Esophagus squamous epithelium (tissue), 5 donors: ENCODE data around the gene LIN7B. TPM values are rescaled to one million over a fixed set of nuclear protein-coding genes. Genes with fewer than 3 reads are reported as not detected.

ENCODE experiments used
- DNase-seq: peaks from one replicate; lab custom pipeline; 2025; lab: John Stamatoyannopoulos, UW
- H3K27ac ChIP-seq, 4 donors: fragments of 200-600 bp; sonication (generic); one replicate each; pipeline ENCODE4 v1.5.1; 2016 to 2019; ENCODE audit warnings: mild to moderate bottlenecking in 1 of 4
- H3K27me3 ChIP-seq, 4 donors: fragments of 200-600 bp; sonication (generic); 1 replicate in 3 of 4; 2 replicates in 1 of 4; pipeline versions ENCODE4 v1.5.1 to v1.6.0; 2017 to 2021; ENCODE audit warnings: antibody characterized with exemption in 1 of 4
- H3K36me3 ChIP-seq, 3 donors: fragments of 200-600 bp; sonication (generic); one replicate each; pipeline ENCODE4 v1.5.1; 2016 to 2019
- H3K4me1 ChIP-seq, 3 donors: fragments of 200-600 bp; sonication (generic); one replicate each; pipeline ENCODE4 v1.5.1; 2017 to 2019
- H3K4me3 ChIP-seq, 4 donors: fragments of 200-600 bp; sonication (generic); 1 replicate in 3 of 4; 2 replicates in 1 of 4; pipeline ENCODE4 v1.5.1; 2016 to 2019; ENCODE audit warnings: mild to moderate bottlenecking in 2 of 4, moderate library complexity in 1 of 4
- H3K9me3 ChIP-seq, 3 donors: fragments of 200-600 bp; sonication (generic); one replicate each; pipeline ENCODE4 v1.5.1; 2016 to 2019
- POLR2A ChIP-seq, 4 donors: fragments of 450-650 bp; IDR thresholded peaks; one replicate each; pipeline ENCODE4 v1.6.1; 2017; ENCODE audit warnings: antibody characterized with exemption in 4 of 4, mild to moderate bottlenecking in 4 of 4, moderate library complexity in 3 of 4
- WGBS, 2 donors: methylation state at CpG; one replicate each; pipeline ENCODE4 v1.1.5; 2018; 5-methylcytosine and 5-hydroxymethylcytosine counted together
- intact Hi-C: fragments of 100-400 bp; cut with DNase I; formaldehyde crosslinking; loops from one replicate; pipeline ENCODE4 v1.15.0; 2022
- total RNA-seq, 4 donors: library from RNA; depleted of rRNA; stranded (reverse); fragments of >200 nt; gene quantifications; one replicate each; pipeline ENCODE4 v1.1.0, GENCODE V29; 2016
- TF ChIP-seq, protein P1 (sequence below), 6 experiments: fragments of 450-650 bp in 4 of 6; fragments of 200-600 bp in 2 of 6; sonication (generic) in 2 of 6; IDR thresholded peaks; one replicate each; pipeline ENCODE4 v1.5.1; 2016 to 2019; ENCODE audit warnings: antibody characterized with exemption in 6 of 6, mild to moderate bottlenecking in 4 of 6, moderate library complexity in 4 of 6
- donor health status: DM: yes; HTN: yes; CAD: no.

Gene LIN7B, protein sequence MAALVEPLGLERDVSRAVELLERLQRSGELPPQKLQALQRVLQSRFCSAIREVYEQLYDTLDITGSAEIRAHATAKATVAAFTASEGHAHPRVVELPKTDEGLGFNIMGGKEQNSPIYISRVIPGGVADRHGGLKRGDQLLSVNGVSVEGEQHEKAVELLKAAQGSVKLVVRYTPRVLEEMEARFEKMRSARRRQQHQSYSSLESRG
- total RNA-seq, result 10 to 100 TPM in 2 of 4 donors, 1 to 10 TPM in 2; 5.7 to 14.1 (median 10.1) TPM

DNA sequence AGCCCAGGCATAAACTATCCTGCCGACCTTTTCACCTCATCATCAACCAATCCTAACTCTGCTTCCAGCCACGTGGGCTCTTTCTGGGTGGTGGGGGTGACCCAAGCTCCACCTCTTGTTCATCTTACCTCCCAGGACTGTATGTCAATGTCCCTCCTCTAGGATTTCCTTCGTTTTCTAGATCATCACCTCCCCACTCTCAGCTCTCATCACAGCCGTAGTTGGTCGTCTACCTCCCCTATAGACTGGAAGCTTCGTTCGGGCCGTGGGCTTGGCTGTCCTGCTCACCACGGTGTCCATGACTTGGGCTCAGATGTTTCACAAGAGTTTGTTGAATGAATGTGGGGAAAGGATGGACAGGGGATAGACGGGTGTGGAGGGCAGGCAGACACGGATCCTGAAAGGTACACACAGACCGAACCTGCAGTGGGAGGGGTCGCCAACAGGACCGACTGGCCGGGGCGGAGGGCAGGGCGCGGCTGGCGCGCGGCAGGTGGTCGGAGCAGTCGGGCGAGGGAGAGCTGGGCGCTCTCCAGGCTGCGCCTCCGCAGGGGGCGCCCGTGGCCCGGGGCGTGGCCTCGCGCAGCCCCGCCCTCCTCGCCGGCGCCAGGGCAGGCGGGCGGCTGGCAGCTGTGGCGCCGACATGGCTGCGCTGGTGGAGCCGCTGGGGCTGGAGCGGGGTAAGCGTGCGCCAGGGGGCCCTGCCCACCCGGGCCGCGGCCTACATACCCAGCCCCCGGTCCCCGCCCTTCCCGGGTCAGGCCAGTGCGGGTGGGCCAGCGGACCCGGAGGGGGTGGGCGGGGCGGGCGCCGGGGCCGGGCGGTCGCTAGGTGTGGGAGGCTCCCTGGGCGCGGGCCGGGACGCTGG lies at the start of gene LIN7B:
Gene LIN7B, plus strand, starts transcription at position 609 of the 868 bp plus-strand sequence. Its CDS starts 35 bp downstream, at position 644.
- peaks cover 14 to 58% (median 19%) of the 10 kb centered on the region in 3 donors for H3K4me1 ChIP-seq
- WGBS, 2 donors, result 1% methylated on average over 9 to 25 of the region's 66 CpGs
- H3K4me3 ChIP-seq, result peak within 1 kb of the TSS; percentile 81 to 90 (median 85)
- H3K9me3 ChIP-seq, result no peaks in the 10 kb centered on the region
- peak in 1 of 4 donors; percentile 38 for TF ChIP-seq POLR2A (IDR thresholded peaks at IDR 0.05)
- TF ChIP-seq, protein P1, sequence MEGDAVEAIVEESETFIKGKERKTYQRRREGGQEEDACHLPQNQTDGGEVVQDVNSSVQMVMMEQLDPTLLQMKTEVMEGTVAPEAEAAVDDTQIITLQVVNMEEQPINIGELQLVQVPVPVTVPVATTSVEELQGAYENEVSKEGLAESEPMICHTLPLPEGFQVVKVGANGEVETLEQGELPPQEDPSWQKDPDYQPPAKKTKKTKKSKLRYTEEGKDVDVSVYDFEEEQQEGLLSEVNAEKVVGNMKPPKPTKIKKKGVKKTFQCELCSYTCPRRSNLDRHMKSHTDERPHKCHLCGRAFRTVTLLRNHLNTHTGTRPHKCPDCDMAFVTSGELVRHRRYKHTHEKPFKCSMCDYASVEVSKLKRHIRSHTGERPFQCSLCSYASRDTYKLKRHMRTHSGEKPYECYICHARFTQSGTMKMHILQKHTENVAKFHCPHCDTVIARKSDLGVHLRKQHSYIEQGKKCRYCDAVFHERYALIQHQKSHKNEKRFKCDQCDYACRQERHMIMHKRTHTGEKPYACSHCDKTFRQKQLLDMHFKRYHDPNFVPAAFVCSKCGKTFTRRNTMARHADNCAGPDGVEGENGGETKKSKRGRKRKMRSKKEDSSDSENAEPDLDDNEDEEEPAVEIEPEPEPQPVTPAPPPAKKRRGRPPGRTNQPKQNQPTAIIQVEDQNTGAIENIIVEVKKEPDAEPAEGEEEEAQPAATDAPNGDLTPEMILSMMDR (IDR thresholded peaks at IDR 0.05), result peak; percentile 26 to 72 (median 49)
- peaks cover 0 to 8% (median 2%) of the 10 kb centered on the region in 3 donors for H3K36me3 ChIP-seq
- intact Hi-C loops, result no loop called here
- DNase-seq, result no peak
- no peaks in the 10 kb centered on the region for H3K27me3 ChIP-seq
- H3K27ac ChIP-seq, result peak within 1 kb of the TSS; percentile 76 to 90 (median 83)

DNA sequence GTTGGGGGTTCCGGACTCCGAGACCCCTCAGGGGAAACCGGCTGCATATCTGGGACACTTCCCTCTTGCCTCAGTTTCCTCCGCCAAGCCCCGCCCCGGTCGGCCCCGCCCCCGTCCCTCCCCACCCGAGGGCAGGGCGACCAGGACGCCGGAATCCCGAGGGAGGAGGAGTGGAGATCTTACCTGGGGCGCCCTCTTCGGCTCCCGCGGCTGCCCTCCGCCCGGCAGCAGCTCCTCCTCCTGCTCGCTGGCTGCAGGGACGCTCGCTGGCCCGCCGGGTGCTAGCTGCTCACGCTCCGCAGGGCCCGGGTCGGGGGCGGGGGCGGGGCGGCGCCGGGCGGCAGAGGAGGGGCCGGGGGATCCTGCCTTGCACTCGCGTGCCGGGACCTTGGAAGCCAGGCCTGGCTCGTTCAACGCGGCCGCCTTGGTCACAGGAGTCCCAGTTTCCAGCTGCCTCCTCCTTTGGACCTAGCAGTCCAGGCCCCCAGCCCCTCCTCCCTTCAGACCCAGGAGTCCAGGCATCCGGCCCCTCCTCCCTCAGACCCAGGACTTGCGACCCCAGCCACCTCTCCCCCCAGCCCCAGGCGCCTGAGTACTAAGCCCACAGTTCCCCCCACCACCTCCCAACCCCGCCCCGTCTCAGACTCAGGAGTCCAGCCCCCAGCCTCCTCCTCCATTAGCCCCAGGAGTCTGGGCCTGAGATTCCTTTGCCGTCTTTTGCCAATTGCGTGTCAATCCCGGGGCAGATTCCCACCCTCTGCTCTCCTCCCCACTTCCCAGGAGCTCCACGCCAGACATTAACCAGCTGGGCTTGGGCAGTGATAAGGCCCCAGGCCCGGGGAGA lies 49.2 kb upstream of the LIN7B start, which contains the start of gene NTF4:
Gene NTF4, minus strand, starts transcription at position 51 of the 844 bp plus-strand sequence. CDS start 2,821 bp downstream, outside the sequence.
- DNase-seq, result no peak
- H3K27ac ChIP-seq, result peak within 1 kb of the TSS; percentile 67 to 82 (median 76)
- H3K4me3 ChIP-seq, result peak within 1 kb of the TSS; percentile 21 to 65 (median 44)

DNA sequence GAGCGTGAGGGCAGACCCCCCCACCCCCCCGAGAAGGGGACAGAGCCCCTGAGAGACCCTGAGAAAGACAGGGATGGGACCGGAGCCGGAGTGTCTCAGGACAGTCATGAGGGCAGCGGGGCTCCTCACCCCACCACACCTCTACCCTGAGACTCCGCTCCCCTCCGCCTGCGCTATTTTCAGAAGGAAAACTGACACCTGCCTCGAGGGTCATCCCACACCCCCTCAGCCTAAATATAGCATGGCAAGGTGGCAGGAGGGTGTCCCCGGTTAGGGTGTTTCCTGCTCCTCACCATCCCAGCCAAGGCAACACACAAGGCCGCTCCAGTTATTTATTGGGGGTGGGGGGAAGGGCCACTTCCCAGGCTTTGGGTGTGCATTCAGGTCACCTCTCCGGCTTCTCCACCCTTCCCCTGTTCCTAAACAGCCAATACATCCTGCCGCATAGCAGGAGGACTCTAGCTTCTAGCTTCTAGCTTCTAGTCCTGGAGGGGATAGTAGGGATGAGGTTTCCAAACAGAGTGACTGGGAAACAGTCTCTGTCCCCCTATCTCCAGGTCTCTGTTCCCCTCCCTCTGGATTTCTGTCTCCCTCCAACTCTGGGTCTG lies 48.2 kb upstream of the LIN7B start:
- intact Hi-C loops, result no loop called here
- WGBS, 2 donors, result 52 to 64% methylated on average over 10 to 12 of the region's 13 CpGs
- no peak for DNase-seq
- Histone ChIP-seq H3K27ac (no peak overlapping the region), H3K27me3 (peaks cover 0 to 100% (median 8%) of the 10 kb centered on the region in 4 donors), H3K4me3 (no peak overlapping the region), H3K9me3 (no peaks in the 10 kb centered on the region), H3K4me1 (peaks cover 6 to 28% (median 10%) of the 10 kb centered on the region in 3 donors), H3K36me3 (no peaks in the 10 kb centered on the region)
- TF ChIP-seq, protein P1 (IDR thresholded peaks at IDR 0.05), result no peak
- TF ChIP-seq POLR2A (IDR thresholded peaks at IDR 0.05), result no peak

More for the DNA sequence above, 49.2 kb upstream of the LIN7B start, which contains the start of gene NTF4:
- intact Hi-C loops, result no loop called here
- no peaks in the 10 kb centered on the region for H3K36me3 ChIP-seq
- peaks cover 6 to 28% (median 10%) of the 10 kb centered on the region in 3 donors for H3K4me1 ChIP-seq
- no peaks in the 10 kb centered on the region for H3K9me3 ChIP-seq
- TF ChIP-seq, protein P1 (IDR thresholded peaks at IDR 0.05), result no peak
- no peak for TF ChIP-seq POLR2A (IDR thresholded peaks at IDR 0.05)
- WGBS, 2 donors, result 0 to 3% methylated on average over 9 to 10 of the region's 53 CpGs
- peaks cover 0 to 100% (median 8%) of the 10 kb centered on the region in 4 donors for H3K27me3 ChIP-seq

DNA sequence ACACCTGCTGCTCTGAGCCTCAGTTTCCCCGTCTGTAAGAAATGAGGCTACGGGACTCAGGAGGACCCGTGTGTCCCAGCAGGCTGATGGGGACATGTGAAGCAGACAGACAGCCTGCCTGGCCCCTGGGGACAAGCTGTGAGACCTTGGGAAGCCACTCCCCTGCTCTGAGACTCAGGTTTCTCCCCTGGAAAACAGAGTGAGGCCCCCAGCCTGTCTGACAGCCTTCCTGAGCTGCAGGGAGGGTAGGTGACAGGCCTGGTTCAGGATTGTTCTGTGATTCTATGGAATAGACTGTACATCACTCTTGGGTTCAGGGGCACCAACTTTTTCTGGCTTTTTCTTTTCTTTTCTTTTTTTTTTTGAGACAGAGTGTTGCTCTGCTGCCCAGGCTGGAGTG lies 46.6 kb upstream of the LIN7B start:
- H3K4me3 ChIP-seq, result no peak overlapping the region
- TF ChIP-seq, protein P1 (IDR thresholded peaks at IDR 0.05), result no peak
- TF ChIP-seq POLR2A (IDR thresholded peaks at IDR 0.05), result no peak
- H3K4me1 ChIP-seq, result peaks cover 9 to 37% (median 10%) of the 10 kb centered on the region in 3 donors
- no peak for DNase-seq
- no peak overlapping the region for H3K27ac ChIP-seq
- peaks cover 0 to 100% (median 11%) of the 10 kb centered on the region in 4 donors for H3K27me3 ChIP-seq
- 46 to 62% methylated on average over 2 of the region's 3 CpGs for WGBS, 2 donors
- H3K36me3 ChIP-seq, result no peaks in the 10 kb centered on the region
- H3K9me3 ChIP-seq, result no peaks in the 10 kb centered on the region
- intact Hi-C loops, result no loop called here
